ENCODE data around the gene CLDN34. TPM values are rescaled to one million over a fixed set of nuclear protein-coding genes. Genes with fewer than 3 reads are reported as not detected.
A peak's percentile ranks its signal among the peaks of the same experiment; 100 is the strongest.

CLDN34 gene
- total and polyA plus RNA-seq, 2 experiments from 2014 or later, result not detected

DNA sequence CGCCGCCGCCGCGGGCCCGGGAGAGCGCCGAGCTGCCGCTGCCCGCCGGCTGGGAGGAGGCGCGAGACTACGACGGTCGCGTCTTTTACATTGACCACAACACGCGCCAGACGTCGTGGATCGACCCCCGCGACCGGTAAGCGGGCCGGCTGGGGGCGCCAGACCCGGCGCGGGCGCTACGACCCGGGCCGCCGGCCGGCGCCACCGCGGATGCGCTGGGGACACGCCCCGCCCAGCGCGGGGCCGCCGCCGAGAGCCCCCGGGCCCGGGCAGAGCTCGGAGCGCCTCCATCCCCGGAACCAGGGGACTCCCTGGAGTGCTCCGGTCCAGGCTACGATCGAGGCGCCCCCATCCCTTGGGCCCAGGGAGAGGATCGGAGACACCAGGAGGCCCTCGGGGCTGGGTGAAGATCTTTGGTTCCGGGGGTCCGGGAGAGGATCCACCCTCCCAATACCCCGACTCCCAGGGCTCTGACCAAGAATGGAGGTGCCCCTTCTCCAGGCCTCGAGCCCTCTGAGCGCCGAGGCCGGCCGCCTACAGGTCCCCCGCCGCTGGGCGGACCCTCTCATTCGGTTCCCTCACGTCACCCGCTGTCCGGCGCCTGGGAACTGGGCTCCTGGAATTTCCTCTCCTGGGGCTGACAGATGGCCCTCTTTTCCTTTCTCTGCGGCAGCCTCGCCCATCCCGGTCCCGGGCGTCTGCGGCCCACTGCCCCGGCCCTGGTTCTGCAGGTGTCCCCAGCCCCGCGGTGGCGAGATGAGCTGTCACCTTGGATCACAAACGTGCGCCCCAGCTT, 48.8 kb downstream of the CLDN34 start:
- 0 out of 2 replicates have a peak overlapping the region, but pooled peaks have one; percentile 30 for H3K27ac ChIP-seq (ENCODE audit: low read depth)

DNA sequence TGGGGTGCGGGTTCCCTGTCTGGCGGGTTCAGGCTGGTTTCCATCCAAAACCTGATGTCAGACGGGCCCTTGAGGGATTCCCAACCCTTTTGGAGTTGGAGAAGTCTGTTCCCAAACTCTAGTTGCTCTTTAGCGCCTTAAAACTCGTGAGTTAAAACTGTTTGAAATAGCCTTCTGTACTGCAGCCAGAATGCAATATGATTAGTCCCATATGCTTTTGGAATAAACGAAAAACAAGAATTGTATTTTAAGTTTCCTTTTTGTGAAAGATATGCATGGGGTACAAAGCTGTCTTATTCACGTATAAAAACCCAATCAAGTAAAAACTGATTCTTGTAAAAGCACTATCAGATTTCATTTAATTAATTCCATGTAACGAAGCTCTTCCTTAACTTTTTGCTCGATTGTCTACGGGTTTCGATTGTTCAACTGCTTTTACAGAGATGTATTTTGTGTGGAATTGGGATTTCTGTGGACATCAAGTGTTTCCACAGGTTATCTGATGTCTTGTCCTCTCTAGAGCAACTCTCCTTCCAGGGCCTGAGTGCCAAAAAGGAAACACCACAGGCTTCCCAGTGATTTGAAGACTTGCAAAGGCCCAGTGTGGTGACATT, 49.5 kb downstream of the CLDN34 start:
- 0 out of 2 replicates have a peak overlapping the region, but pooled peaks have one; percentile 30 for H3K27ac ChIP-seq (ENCODE audit: low read depth)
- TF ChIP-seq, protein P1, sequence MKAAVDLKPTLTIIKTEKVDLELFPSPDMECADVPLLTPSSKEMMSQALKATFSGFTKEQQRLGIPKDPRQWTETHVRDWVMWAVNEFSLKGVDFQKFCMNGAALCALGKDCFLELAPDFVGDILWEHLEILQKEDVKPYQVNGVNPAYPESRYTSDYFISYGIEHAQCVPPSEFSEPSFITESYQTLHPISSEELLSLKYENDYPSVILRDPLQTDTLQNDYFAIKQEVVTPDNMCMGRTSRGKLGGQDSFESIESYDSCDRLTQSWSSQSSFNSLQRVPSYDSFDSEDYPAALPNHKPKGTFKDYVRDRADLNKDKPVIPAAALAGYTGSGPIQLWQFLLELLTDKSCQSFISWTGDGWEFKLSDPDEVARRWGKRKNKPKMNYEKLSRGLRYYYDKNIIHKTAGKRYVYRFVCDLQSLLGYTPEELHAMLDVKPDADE (IDR thresholded peaks at IDR 0.05), result no peak
- TF ChIP-seq ZNF114 (CRISPR knock-in tag; IDR thresholded peaks at IDR 0.05), result no peak
- no peak for TF ChIP-seq JUNB (IDR thresholded peaks at IDR 0.05; ENCODE audit: unreplicated experiment)
- TF ChIP-seq CREB1 (CRISPR knock-in tag; IDR thresholded peaks at IDR 0.05; ENCODE audit: low read depth), result no peak
- TF ChIP-seq EZH2 (IDR thresholded peaks at IDR 0.05; ENCODE audit: low read depth, unreplicated experiment), result no peak
- TF ChIP-seq, protein P2, sequence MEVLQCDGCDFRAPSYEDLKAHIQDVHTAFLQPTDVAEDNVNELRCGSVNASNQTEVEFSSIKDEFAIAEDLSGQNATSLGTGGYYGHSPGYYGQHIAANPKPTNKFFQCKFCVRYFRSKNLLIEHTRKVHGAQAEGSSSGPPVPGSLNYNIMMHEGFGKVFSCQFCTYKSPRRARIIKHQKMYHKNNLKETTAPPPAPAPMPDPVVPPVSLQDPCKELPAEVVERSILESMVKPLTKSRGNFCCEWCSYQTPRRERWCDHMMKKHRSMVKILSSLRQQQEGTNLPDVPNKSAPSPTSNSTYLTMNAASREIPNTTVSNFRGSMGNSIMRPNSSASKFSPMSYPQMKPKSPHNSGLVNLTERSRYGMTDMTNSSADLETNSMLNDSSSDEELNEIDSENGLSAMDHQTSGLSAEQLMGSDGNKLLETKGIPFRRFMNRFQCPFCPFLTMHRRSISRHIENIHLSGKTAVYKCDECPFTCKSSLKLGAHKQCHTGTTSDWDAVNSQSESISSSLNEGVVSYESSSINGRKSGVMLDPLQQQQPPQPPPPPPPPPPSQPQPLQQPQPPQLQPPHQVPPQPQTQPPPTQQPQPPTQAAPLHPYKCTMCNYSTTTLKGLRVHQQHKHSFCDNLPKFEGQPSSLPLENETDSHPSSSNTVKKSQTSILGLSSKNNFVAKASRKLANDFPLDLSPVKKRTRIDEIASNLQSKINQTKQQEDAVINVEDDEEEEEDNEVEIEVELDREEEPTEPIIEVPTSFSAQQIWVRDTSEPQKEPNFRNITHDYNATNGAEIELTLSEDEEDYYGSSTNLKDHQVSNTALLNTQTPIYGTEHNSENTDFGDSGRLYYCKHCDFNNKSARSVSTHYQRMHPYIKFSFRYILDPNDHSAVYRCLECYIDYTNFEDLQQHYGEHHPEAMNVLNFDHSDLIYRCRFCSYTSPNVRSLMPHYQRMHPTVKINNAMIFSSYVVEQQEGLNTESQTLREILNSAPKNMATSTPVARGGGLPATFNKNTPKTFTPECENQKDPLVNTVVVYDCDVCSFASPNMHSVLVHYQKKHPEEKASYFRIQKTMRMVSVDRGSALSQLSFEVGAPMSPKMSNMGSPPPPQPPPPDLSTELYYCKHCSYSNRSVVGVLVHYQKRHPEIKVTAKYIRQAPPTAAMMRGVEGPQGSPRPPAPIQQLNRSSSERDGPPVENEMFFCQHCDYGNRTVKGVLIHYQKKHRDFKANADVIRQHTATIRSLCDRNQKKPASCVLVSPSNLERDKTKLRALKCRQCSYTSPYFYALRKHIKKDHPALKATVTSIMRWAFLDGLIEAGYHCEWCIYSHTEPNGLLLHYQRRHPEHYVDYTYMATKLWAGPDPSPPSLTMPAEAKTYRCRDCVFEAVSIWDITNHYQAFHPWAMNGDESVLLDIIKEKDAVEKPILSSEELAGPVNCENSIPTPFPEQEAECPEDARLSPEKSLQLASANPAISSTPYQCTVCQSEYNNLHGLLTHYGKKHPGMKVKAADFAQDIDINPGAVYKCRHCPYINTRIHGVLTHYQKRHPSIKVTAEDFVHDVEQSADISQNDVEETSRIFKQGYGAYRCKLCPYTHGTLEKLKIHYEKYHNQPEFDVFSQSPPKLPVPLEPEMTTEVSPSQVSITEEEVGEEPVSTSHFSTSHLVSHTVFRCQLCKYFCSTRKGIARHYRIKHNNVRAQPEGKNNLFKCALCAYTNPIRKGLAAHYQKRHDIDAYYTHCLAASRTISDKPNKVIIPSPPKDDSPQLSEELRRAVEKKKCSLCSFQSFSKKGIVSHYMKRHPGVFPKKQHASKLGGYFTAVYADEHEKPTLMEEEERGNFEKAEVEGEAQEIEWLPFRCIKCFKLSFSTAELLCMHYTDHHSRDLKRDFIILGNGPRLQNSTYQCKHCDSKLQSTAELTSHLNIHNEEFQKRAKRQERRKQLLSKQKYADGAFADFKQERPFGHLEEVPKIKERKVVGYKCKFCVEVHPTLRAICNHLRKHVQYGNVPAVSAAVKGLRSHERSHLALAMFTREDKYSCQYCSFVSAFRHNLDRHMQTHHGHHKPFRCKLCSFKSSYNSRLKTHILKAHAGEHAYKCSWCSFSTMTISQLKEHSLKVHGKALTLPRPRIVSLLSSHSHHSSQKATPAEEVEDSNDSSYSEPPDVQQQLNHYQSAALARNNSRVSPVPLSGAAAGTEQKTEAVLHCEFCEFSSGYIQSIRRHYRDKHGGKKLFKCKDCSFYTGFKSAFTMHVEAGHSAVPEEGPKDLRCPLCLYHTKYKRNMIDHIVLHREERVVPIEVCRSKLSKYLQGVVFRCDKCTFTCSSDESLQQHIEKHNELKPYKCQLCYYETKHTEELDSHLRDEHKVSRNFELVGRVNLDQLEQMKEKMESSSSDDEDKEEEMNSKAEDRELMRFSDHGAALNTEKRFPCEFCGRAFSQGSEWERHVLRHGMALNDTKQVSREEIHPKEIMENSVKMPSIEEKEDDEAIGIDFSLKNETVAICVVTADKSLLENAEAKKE (CRISPR knock-in tag; IDR thresholded peaks at IDR 0.05), result no peak

More for the DNA sequence above, 48.8 kb downstream of the CLDN34 start:
- TF ChIP-seq, protein P3, sequence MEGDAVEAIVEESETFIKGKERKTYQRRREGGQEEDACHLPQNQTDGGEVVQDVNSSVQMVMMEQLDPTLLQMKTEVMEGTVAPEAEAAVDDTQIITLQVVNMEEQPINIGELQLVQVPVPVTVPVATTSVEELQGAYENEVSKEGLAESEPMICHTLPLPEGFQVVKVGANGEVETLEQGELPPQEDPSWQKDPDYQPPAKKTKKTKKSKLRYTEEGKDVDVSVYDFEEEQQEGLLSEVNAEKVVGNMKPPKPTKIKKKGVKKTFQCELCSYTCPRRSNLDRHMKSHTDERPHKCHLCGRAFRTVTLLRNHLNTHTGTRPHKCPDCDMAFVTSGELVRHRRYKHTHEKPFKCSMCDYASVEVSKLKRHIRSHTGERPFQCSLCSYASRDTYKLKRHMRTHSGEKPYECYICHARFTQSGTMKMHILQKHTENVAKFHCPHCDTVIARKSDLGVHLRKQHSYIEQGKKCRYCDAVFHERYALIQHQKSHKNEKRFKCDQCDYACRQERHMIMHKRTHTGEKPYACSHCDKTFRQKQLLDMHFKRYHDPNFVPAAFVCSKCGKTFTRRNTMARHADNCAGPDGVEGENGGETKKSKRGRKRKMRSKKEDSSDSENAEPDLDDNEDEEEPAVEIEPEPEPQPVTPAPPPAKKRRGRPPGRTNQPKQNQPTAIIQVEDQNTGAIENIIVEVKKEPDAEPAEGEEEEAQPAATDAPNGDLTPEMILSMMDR (conservative IDR thresholded peaks at IDR 0.05; ENCODE audit: low read depth in 2 of 2), result peak in 1 of 2 experiments; percentile 16; a peak in 1 of 4 replicates
- TF ChIP-seq EZH2phosphoT487 (IDR thresholded peaks at IDR 0.05; ENCODE audit: unreplicated experiment) (no peak), CREB1 (CRISPR knock-in tag; IDR thresholded peaks at IDR 0.05; ENCODE audit: low read depth) (no peak)
- DNase-seq (ENCODE audit: low spot score) (peak; percentile 70), ATAC-seq (peak; percentile 16)
- no peaks in the 10 kb centered on the region for H3K36me3 ChIP-seq (ENCODE audit: insufficient read depth)
- H3K79me2 ChIP-seq (replicated peaks; ENCODE audit: insufficient read depth), result peaks cover 43% of the 10 kb centered on the region
- peaks cover 6% of the 10 kb centered on the region; the same call in 1 of the 2 replicates for H3F3A ChIP-seq (replicated peaks; ENCODE audit: low read depth)
- H3K4me3 Mint-ChIP-seq, result peak overlapping the region; percentile 72
- H3K9me3 Mint-ChIP-seq, result peaks cover 9% of the 10 kb centered on the region; the same call in 2 of the 3 replicates
- H3K27me3 Mint-ChIP-seq (ENCODE audit: insufficient read depth, low read depth, poor library complexity), result peaks cover 5% of the 10 kb centered on the region
- no peaks in the 10 kb centered on the region for H4K20me1 ChIP-seq (replicated peaks; ENCODE audit: insufficient read depth)
- H3K27ac Mint-ChIP-seq, result no peak overlapping the region
- peak overlapping the region; percentile 63 for H3K4me3 ChIP-seq
- H3K27me3 ChIP-seq (ENCODE audit: insufficient read depth), result no peaks in the 10 kb centered on the region
- H3K4me2 ChIP-seq, result peak overlapping the region; percentile 80
- no peaks in the 10 kb centered on the region for H3K9me2 ChIP-seq (ENCODE audit: insufficient read depth)
- no peak overlapping the region for H2AFZ ChIP-seq
- peaks cover 10% of the 10 kb centered on the region; the same call in 2 of the 3 replicates for H3K36me3 Mint-ChIP-seq (ENCODE audit: low read depth)
- H3K4me1 Mint-ChIP-seq, result peaks cover 39% of the 10 kb centered on the region
- peaks cover 19% of the 10 kb centered on the region for H3K4me1 ChIP-seq (ENCODE audit: insufficient read depth)

More for the DNA sequence above, 49.5 kb downstream of the CLDN34 start:
- Mint-ChIP-seq H3K4me1 (peaks cover 35% of the 10 kb centered on the region), H3K4me3 (peak overlapping the region; percentile 72), H3K27me3 (ENCODE audit: insufficient read depth, low read depth, poor library complexity) (peaks cover 7% of the 10 kb centered on the region), H3K27ac (peak overlapping the region; percentile 32; the same call in 1 of the 2 replicates), H3K9me3 (peaks cover 9% of the 10 kb centered on the region; the same call in 2 of the 3 replicates), H3K36me3 (ENCODE audit: low read depth) (peaks cover 14% of the 10 kb centered on the region; the same call in 2 of the 3 replicates)
- no peaks in the 10 kb centered on the region for H3K27me3 ChIP-seq (ENCODE audit: insufficient read depth)
- DNase-seq (ENCODE audit: low spot score) (no peak), ATAC-seq (no peak)
- H3K79me2 ChIP-seq (replicated peaks; ENCODE audit: insufficient read depth), result peaks cover 50% of the 10 kb centered on the region
- H3F3A ChIP-seq (replicated peaks; ENCODE audit: low read depth), result 0 out of 2 replicates have a peak, but pooled peaks cover under 1% of the 10 kb centered on the region
- peak overlapping the region; percentile 63 for H3K4me3 ChIP-seq
- no peaks in the 10 kb centered on the region for H4K20me1 ChIP-seq (replicated peaks; ENCODE audit: insufficient read depth)
- no peak overlapping the region for H2AFZ ChIP-seq
- H3K36me3 ChIP-seq (ENCODE audit: insufficient read depth), result no peaks in the 10 kb centered on the region
- H3K9me2 ChIP-seq (ENCODE audit: insufficient read depth), result no peaks in the 10 kb centered on the region
- peak overlapping the region; percentile 80 for H3K4me2 ChIP-seq
- H3K4me1 ChIP-seq (ENCODE audit: insufficient read depth), result peaks cover 17% of the 10 kb centered on the region
